RWPE2 (cell line): ENCODE data around the gene ESPN.
"Not testable (repeated sequence)": the region's sequence is repeated elsewhere in the genome, so short reads cannot be mapped to it uniquely, and the experiment has no call there.

Experiments
- ATAC-seq: fragments of 200-7000 bp; cut with Tn5 transposase; 3 replicates; pipeline ENCODE4 v1.9.1; 2021; ENCODE audit warnings: low read depth
- DNase-seq: peaks from one replicate; pipeline ENCODE4 v3.0.0-alpha.2; 2020; ENCODE audit warnings: low spot score
- H3K27ac ChIP-seq: fragments of 450-650 bp; 2 replicates; pipeline ENCODE4 v1.5.1; 2017; ENCODE audit warnings: mild to moderate bottlenecking; ENCODE audit not compliant: poor library complexity, severe bottlenecking
- H3K27me3 ChIP-seq: fragments of 250-450 bp; sonication (Bioruptor Pico); 2 replicates; pipeline ENCODE4 v1.5.1; 2021; ENCODE audit warnings: mild to moderate bottlenecking, moderate library complexity; ENCODE audit not compliant: insufficient read depth, poor library complexity, severe bottlenecking
- H3K36me3 ChIP-seq: fragments of 250-450 bp; sonication (Bioruptor Pico); 2 replicates; pipeline ENCODE4 v1.5.1; 2020; ENCODE audit warnings: low read depth, mild to moderate bottlenecking, moderate library complexity
- H3K4me1 ChIP-seq: fragments of 250-450 bp; sonication (Bioruptor Pico); 2 replicates; pipeline ENCODE4 v1.5.1; 2021; ENCODE audit warnings: mild to moderate bottlenecking, moderate library complexity; ENCODE audit not compliant: insufficient read depth, poor library complexity, severe bottlenecking
- H3K4me3 ChIP-seq: fragments of 250-450 bp; sonication (Bioruptor Pico); 2 replicates; pipeline ENCODE4 v1.5.1; 2021; ENCODE audit warnings: mild to moderate bottlenecking, moderate library complexity; ENCODE audit not compliant: severe bottlenecking
- H3K9me3 ChIP-seq: fragments of 250-450 bp; sonication (Bioruptor Pico); 2 replicates; pipeline ENCODE4 v1.5.1; 2021; ENCODE audit warnings: mild to moderate bottlenecking, moderate library complexity; ENCODE audit not compliant: severe bottlenecking
- TF ChIP-seq, protein P1 (sequence below): fragments of 450-650 bp; IDR thresholded peaks from one replicate; pipeline ENCODE4 v1.5.1; 2017; ENCODE audit warnings: mild to moderate bottlenecking, moderate library complexity; ENCODE audit not compliant: poor library complexity, severe bottlenecking

ESPN gene

DNA sequence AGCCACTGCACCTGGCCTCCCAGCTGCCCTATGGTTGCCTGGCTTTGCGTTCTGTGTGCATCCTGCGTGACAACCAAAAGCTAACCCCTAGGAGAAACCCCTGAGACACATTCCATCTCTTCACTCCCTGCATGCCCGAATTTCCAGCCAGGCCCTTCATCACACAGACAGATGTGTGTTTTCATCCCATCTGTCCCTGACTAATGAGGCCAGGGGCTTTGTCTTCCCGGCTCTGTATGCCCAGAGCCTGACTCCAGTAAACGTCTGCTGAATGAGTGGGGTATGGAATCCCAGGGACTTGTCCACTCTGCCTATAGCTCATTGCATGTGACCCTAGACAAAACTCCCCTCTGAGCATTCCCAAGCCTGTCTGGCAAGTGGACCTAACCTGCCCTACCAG is 9.6 kb downstream of the ESPN start:
- DNase-seq (no peak), ATAC-seq (no peak)
- H3K4me1 ChIP-seq: no peaks in the 10 kb centered on the region
- H3K36me3 ChIP-seq: no peaks in the 10 kb centered on the region
- TF ChIP-seq, protein P1, sequence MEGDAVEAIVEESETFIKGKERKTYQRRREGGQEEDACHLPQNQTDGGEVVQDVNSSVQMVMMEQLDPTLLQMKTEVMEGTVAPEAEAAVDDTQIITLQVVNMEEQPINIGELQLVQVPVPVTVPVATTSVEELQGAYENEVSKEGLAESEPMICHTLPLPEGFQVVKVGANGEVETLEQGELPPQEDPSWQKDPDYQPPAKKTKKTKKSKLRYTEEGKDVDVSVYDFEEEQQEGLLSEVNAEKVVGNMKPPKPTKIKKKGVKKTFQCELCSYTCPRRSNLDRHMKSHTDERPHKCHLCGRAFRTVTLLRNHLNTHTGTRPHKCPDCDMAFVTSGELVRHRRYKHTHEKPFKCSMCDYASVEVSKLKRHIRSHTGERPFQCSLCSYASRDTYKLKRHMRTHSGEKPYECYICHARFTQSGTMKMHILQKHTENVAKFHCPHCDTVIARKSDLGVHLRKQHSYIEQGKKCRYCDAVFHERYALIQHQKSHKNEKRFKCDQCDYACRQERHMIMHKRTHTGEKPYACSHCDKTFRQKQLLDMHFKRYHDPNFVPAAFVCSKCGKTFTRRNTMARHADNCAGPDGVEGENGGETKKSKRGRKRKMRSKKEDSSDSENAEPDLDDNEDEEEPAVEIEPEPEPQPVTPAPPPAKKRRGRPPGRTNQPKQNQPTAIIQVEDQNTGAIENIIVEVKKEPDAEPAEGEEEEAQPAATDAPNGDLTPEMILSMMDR: no peak
- no peaks in the 10 kb centered on the region for H3K9me3 ChIP-seq
- no peaks in the 10 kb centered on the region for H3K27me3 ChIP-seq
- no peak overlapping the region for H3K4me3 ChIP-seq
- no peak overlapping the region for H3K27ac ChIP-seq

- H3K9me3 ChIP-seq: no peaks in the 10 kb centered on the region
- H3K36me3 ChIP-seq: no peaks in the 10 kb centered on the region
- no peaks in the 10 kb centered on the region for H3K27me3 ChIP-seq
- TF ChIP-seq, protein P1: no peak
- H3K4me3 ChIP-seq: no peak overlapping the region
- no peaks in the 10 kb centered on the region for H3K4me1 ChIP-seq
- H3K27ac ChIP-seq: no peak overlapping the region
- ATAC-seq (no peak), DNase-seq (no peak)
Observed at GRCh38 chr1:6435129-6435528, 10.6 kb downstream of the ESPN start.

DNA sequence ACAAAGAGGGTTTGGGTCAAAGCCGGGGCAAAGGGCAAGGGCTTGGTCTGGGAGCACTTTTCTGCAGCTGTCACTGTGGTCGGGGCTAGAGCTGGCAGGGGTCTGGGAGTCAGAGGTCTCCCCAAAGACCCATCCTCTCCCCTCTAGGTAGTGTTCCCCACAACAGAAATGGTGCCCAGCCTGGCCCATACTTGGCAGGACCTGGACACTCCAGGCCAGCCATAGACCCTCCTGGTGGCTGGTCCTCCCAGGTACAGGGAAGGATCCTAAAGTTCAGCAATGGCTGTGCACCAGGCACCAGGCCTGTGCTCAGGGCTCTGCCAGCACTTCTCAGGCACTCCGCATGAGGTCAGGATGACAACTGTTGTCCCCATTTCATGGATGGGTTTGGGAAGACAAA is 11.0 kb downstream of the ESPN start:
- H3K27me3 ChIP-seq: no peaks in the 10 kb centered on the region
- H3K4me3 ChIP-seq: no peak overlapping the region
- no peaks in the 10 kb centered on the region for H3K36me3 ChIP-seq
- H3K9me3 ChIP-seq: no peaks in the 10 kb centered on the region
- TF ChIP-seq, protein P1: no peak
- DNase-seq: no peak
- no peak for ATAC-seq
- H3K4me1 ChIP-seq: no peaks in the 10 kb centered on the region
- H3K27ac ChIP-seq: no peak overlapping the region

DNA sequence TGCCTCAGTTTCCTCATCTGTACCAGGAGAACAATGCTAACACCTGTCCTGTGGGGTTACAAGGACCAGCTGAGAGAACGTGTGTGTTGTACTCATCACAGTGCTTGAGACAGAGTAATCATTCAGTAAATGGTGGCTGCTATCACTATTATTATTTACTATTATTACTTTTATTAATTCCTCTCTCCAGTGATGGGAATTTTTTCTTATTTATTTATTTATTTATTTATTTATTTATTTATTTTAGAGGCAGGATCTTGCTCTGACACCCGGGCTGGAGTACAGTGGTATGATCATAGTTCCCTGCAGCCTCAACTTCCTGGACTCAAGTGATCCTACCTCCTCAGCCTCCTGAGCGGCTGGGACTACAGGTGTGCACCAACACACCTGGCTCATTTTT is 11.7 kb downstream of the ESPN start:
- not testable (repeated sequence) for H3K9me3 ChIP-seq, ATAC-seq

GRCh38 chr1:6437012-6437700 is 12.6 kb downstream of the ESPN start:
- H3K27ac ChIP-seq, H3K27me3 ChIP-seq, DNase-seq, H3K9me3 ChIP-seq, H3K36me3 ChIP-seq, H3K4me1 ChIP-seq, H3K4me3 ChIP-seq: not testable (repeated sequence)
- peak; percentile 6; the same call in 1 of the 3 replicates for ATAC-seq

More for the DNA sequence above, 11.7 kb downstream of the ESPN start:
- not testable (repeated sequence) for H3K27ac ChIP-seq, H3K4me1 ChIP-seq, H3K4me3 ChIP-seq, H3K36me3 ChIP-seq, DNase-seq, H3K27me3 ChIP-seq

DNA sequence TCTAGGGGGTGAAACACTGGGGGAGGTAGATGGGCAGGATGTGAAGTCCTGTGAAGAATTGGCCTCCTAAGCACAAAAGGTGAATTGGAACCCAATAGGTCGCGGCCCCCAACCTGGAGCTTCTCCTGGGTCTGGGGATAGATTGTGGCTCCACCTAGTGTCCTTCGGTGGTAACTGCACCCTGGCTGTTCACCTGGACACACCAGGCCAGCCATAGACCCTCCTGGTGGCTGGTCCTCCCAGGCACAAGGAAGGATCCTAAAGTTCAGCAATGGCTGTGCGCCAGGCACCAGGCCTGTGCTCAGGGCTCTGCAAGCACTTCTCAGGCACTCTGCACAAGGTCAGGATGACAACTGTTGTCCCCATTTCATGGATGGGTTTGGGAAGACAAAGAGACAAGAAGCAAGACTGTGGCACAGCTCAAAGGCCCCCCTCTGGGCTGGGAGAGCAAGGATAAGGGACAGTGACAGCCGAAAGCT is 13.5 kb downstream of the ESPN start:
- no peak for DNase-seq

More for the DNA sequence above, 13.5 kb downstream of the ESPN start:
- Histone ChIP-seq H3K36me3 (no peaks in the 10 kb centered on the region), H3K4me1 (no peaks in the 10 kb centered on the region), H3K27me3 (no peaks in the 10 kb centered on the region), H3K27ac (no peak overlapping the region), H3K9me3 (no peaks in the 10 kb centered on the region), H3K4me3 (no peak overlapping the region)
- TF ChIP-seq, protein P1: peak; percentile 85
- peak; percentile 71 for ATAC-seq
